IMR-90 (cell line): Measurements from ENCODE around the gene ZNF580. TPM values are rescaled to one million over a fixed set of nuclear protein-coding genes. Genes with fewer than 3 reads are reported as not detected.

ENCODE experiments used
- ATAC-seq: fragments of 200-7000 bp; cut with Tn5 transposase; 2 replicates; pipeline ENCODE4 v1.9.1; 2020; ENCODE audit warnings: low read depth, mild to moderate bottlenecking, moderate library complexity
- BruUV-seq: library from RNA; stranded (reverse); fragments of 400-500 nt; replicated peaks from 2 replicates; lab custom pipeline; 2021; lab: Mats Ljungman, UMichigan
- CTCF ChIA-PET: fragments of 300-600 bp; formaldehyde crosslinking; extraction: SDS; loops from one replicate; lab custom pipeline; 2021; ENCODE audit warnings: antibody characterized with exemption; lab: Yijun Ruan, JAX
- POLR2A ChIA-PET: fragments of 300-600 bp; sonication (Branson Sonifier 250); formaldehyde crosslinking; loops from one replicate; lab custom pipeline; 2022; ENCODE audit warnings: antibody characterized with exemption; ENCODE audit not compliant: unreplicated experiment; lab: Charles Lee
- DNase-seq: peaks from one replicate; pipeline ENCODE4 v3.0.0; 2013
- H2AFZ ChIP-seq: replicated peaks from 2 replicates; pipeline ENCODE3; 2013; ENCODE audit warnings: low read length, mild to moderate bottlenecking; ENCODE audit not compliant: poor library complexity
- H2AK5ac ChIP-seq: 2 replicates; pipeline ENCODE4 v1.6.1; 2013; ENCODE audit warnings: low read depth, low read length, inconsistent platforms
- H2AK9ac ChIP-seq: replicated peaks from 2 replicates; pipeline ENCODE3; 2013; ENCODE audit warnings: mild to moderate bottlenecking, low read depth, low read length, moderate library complexity; ENCODE audit not compliant: poor library complexity
- H2BK120ac ChIP-seq: 2 replicates; pipeline ENCODE4 v1.6.1; 2013; ENCODE audit warnings: low read depth, low read length, inconsistent platforms
- H2BK15ac ChIP-seq: 3 replicates; pipeline ENCODE4 v1.6.1; 2013; ENCODE audit warnings: low read depth, low read length, inconsistent platforms
- H2BK20ac ChIP-seq: 2 replicates; pipeline ENCODE4 v1.6.1; 2013; ENCODE audit warnings: low read depth, mild to moderate bottlenecking, inconsistent platforms, low read length, moderate library complexity
- H2BK5ac ChIP-seq: 2 replicates; pipeline ENCODE4 v1.6.1; 2013; ENCODE audit warnings: mild to moderate bottlenecking, low read depth, low read length, inconsistent platforms; ENCODE audit not compliant: poor library complexity, severe bottlenecking
- H3K14ac ChIP-seq: replicated peaks from 2 replicates; pipeline ENCODE4 v1.6.1; 2013; ENCODE audit warnings: low read depth, low read length, inconsistent platforms
- H3K18ac ChIP-seq: 2 replicates; pipeline ENCODE4 v1.6.1; 2013; ENCODE audit warnings: low read depth, low read length, control low read depth
- H3K23ac ChIP-seq: 2 replicates; pipeline ENCODE4 v1.6.1; 2013; ENCODE audit warnings: low read depth, low read length, inconsistent platforms
- H3K27ac ChIP-seq: 2 replicates; pipeline ENCODE4 v1.5.1; 2013; ENCODE audit warnings: mild to moderate bottlenecking, control low read depth, low read length; ENCODE audit not compliant: insufficient read depth
- H3K27me3 ChIP-seq: 2 replicates; pipeline ENCODE4 v1.6.1; 2013; ENCODE audit warnings: low read length; ENCODE audit not compliant: control insufficient read depth, insufficient read depth
- H3K36me3 ChIP-seq: 2 replicates; pipeline ENCODE4 v1.6.1; 2013; ENCODE audit warnings: low read length, mixed read lengths; ENCODE audit not compliant: control insufficient read depth, insufficient read depth
- H3K4ac ChIP-seq: 2 replicates; pipeline ENCODE4 v1.6.1; 2013; ENCODE audit warnings: low read depth, low read length, inconsistent platforms
- H3K4me1 ChIP-seq: 2 replicates; pipeline ENCODE4 v1.6.1; 2013; ENCODE audit warnings: low read length, mixed read lengths; ENCODE audit not compliant: control insufficient read depth, insufficient read depth
- H3K4me2 ChIP-seq: 2 replicates; pipeline ENCODE4 v1.6.1; 2013; ENCODE audit warnings: low read depth, mild to moderate bottlenecking, control low read depth, low read length, moderate library complexity
- H3K4me3 ChIP-seq: 2 replicates; pipeline ENCODE4 v1.5.1; 2013; ENCODE audit warnings: low read depth, mild to moderate bottlenecking, control low read depth, low read length, moderate library complexity; ENCODE audit not compliant: insufficient read depth
- H3K56ac ChIP-seq: 2 replicates; pipeline ENCODE4 v1.6.1; 2013; ENCODE audit warnings: low read length, inconsistent platforms; ENCODE audit not compliant: insufficient read depth; ENCODE audit errors: extremely low read depth
- H3K79me1 ChIP-seq, 2 experiments: 2 replicates each; pipeline ENCODE4 v1.6.1; 2013; ENCODE audit warnings: low read length in 2 of 2, inconsistent platforms in 1 of 2, low read depth in 1 of 2
- H3K9ac ChIP-seq: 2 replicates; pipeline ENCODE4 v1.6.1; 2013; ENCODE audit warnings: low read depth, low read length, control low read depth
- H3K9me1 ChIP-seq: 2 replicates; pipeline ENCODE4 v1.6.1; 2013; ENCODE audit warnings: low read length, inconsistent platforms; ENCODE audit not compliant: insufficient read depth
- H3K9me3 ChIP-seq: 2 replicates; pipeline ENCODE4 v1.6.1; 2013; ENCODE audit warnings: low read length; ENCODE audit not compliant: control insufficient read depth, insufficient read depth
- H4K20me1 ChIP-seq: 2 replicates; pipeline ENCODE4 v1.6.1; 2013; ENCODE audit warnings: low read length, inconsistent platforms; ENCODE audit not compliant: insufficient read depth
- H4K5ac ChIP-seq: 2 replicates; pipeline ENCODE4 v1.6.1; 2013; ENCODE audit warnings: mild to moderate bottlenecking, low read depth, low read length, control low read depth
- H4K8ac ChIP-seq, 2 experiments: 2 replicates each; pipeline ENCODE4 v1.6.1; 2013; ENCODE audit warnings: low read depth in 2 of 2, low read length in 2 of 2, control low read depth in 1 of 2, inconsistent platforms in 1 of 2
- H4K91ac ChIP-seq: 2 replicates; pipeline ENCODE4 v1.6.1; 2013; ENCODE audit warnings: low read depth, low read length, inconsistent platforms; ENCODE audit not compliant: insufficient read depth
- BHLHE40 ChIP-seq: fragments of 150-350 bp; IDR thresholded peaks from 2 replicates; pipeline ENCODE4 v1.6.1; 2016; ENCODE audit warnings: mild to moderate bottlenecking, low read depth, low read length
- CEBPB ChIP-seq: IDR thresholded peaks from 2 replicates; pipeline ENCODE4 v1.6.1; 2012; ENCODE audit warnings: low read depth, low read length, improper control_type of control experiment
- CHD1 ChIP-seq: IDR thresholded peaks from 2 replicates; pipeline ENCODE4 v1.6.1; 2012; ENCODE audit warnings: low read depth, low read length, improper control_type of control experiment
- FOS ChIP-seq: fragments of 150-350 bp; IDR thresholded peaks from 2 replicates; pipeline ENCODE4 v1.6.1; 2016; ENCODE audit warnings: low read depth, low read length
- MAFK ChIP-seq: IDR thresholded peaks from 2 replicates; pipeline ENCODE4 v1.6.1; 2012; ENCODE audit warnings: low read depth, low read length, improper control_type of control experiment
- MAZ ChIP-seq: IDR thresholded peaks from 2 replicates; pipeline ENCODE4 v1.6.1; 2012; ENCODE audit warnings: low read depth, mild to moderate bottlenecking, low read length, improper control_type of control experiment, moderate library complexity, borderline replicate concordance
- POLR2A ChIP-seq: IDR thresholded peaks from 2 replicates; pipeline ENCODE4 v1.6.1; 2012; ENCODE audit warnings: mild to moderate bottlenecking, low read depth, low read length
- RAD21 ChIP-seq: IDR thresholded peaks from 2 replicates; pipeline ENCODE4 v1.6.1; 2012; ENCODE audit warnings: low read length, improper control_type of control experiment
- WGBS, 2 experiments: methylation state at CpG; one replicate each; pipeline versions ENCODE4 v1.1.5 to v1.1.7; 2013; ENCODE audit warnings: missing lambda C conversion rate in 2 of 2; ENCODE audit not compliant: insufficient read length in 1 of 2; ENCODE audit errors: extremely low coverage in 2 of 2; 5-methylcytosine and 5-hydroxymethylcytosine counted together
- dilution Hi-C: fragments of 300-500 bp; cut with HindIII; formaldehyde crosslinking; loops from one replicate; pipeline ENCODE4 v1.14.3; 2018; ENCODE audit warnings: low sequenced_read_pairs; ENCODE audit not compliant: unreplicated experiment
- in situ Hi-C: fragments of 300-500 bp; cut with MboI; formaldehyde crosslinking; loops from 3 replicates; pipeline ENCODE4 v1.14.3; 2019; ENCODE audit warnings: low sequenced_read_pairs, inconsistent platforms, mixed read lengths
- intact Hi-C: fragments of 100-400 bp; cut with micrococcal nuclease; formaldehyde crosslinking; loops from 2 replicates; pipeline ENCODE4 v1.10.0; 2022
- polyA plus RNA-seq, 3 experiments: library from polyadenylated mRNA; depleted of rRNA; stranded (reverse); fragments of >200 nt; gene quantifications; 2 replicates each; pipeline ENCODE4 v1.2.3, GENCODE V29; 2012; ENCODE audit warnings: low replicate concordance in 1 of 3
- total RNA-seq: library from RNA; depleted of rRNA; stranded (reverse); fragments of >200 nt; gene quantifications from 2 replicates; pipeline ENCODE4 v1.2.3, GENCODE V29; 2012
- TF ChIP-seq, protein P1 (sequence below): fragments of 150-350 bp; IDR thresholded peaks from 2 replicates; pipeline ENCODE4 v1.6.1; 2016; ENCODE audit warnings: low read depth, mild to moderate bottlenecking, low read length, moderate library complexity, borderline replicate concordance
- TF ChIP-seq, protein P2 (sequence below): conservative IDR thresholded peaks from 2 replicates; pipeline ENCODE4 v1.5.1; 2012; ENCODE audit warnings: mild to moderate bottlenecking, low read depth, low read length, improper control_type of control experiment

The ZNF580 gene
- total and polyA plus RNA-seq, 2 of the 4 experiments (the other 2 are of a cell fraction): 1.4 to 36.9 TPM

DNA sequence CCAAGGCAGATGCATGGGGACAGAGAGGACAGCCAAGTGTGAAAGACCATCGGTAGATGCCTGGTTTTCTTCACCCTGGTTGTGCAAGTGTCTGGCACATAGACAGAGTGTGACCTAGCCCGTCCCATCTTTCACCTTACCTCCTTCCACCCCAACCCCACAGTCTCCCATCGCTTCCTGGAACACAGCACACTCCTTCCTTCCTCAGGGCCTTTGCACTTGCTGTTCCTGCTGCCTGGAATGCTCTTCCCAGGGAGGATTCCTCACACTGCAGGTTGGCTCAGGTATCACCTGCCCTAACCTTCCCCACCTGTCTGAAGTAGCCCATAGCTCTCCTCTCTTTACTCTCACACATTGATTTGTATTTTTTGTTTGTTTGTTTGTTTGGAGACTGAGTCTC lies 44.5 kb upstream of the ZNF580 start:
- H4K5ac ChIP-seq: no peak overlapping the region
- H3K23ac ChIP-seq: no peak overlapping the region
- no peak overlapping the region for H3K27ac ChIP-seq
- H3K36me3 ChIP-seq: peaks cover 42% of the 10 kb centered on the region
- peaks cover 11% of the 10 kb centered on the region for H3K9me1 ChIP-seq
- H4K91ac ChIP-seq: no peak overlapping the region
- H2BK5ac ChIP-seq: no peak overlapping the region
- BruUV-seq: no TSS peak
- H2BK15ac ChIP-seq: no peak overlapping the region
- H3K4me3 ChIP-seq: no peak overlapping the region
- no peak overlapping the region for H2AK9ac ChIP-seq
- no peak overlapping the region for H3K4me2 ChIP-seq
- H3K79me1 ChIP-seq: peaks cover 15 to 28% of the 10 kb centered on the region in 2 experiments
- in situ Hi-C loops (no loop called here), dilution Hi-C loops (no loop called here), intact Hi-C loops (no loop called here)
- ChIA-PET POLR2A (no interaction called here), CTCF (no interaction called here)
- no peak overlapping the region for H2AFZ ChIP-seq
- H3K4ac ChIP-seq: no peak overlapping the region
- H2BK20ac ChIP-seq: no peak overlapping the region
- no peaks in the 10 kb centered on the region for H3K9me3 ChIP-seq
- TF ChIP-seq CHD1 (no peak), RAD21 (no peak), POLR2A (no peak), MAZ (no peak), CEBPB (no peak), MAFK (no peak), FOS (no peak), BHLHE40 (no peak)
- TF ChIP-seq, protein P1, sequence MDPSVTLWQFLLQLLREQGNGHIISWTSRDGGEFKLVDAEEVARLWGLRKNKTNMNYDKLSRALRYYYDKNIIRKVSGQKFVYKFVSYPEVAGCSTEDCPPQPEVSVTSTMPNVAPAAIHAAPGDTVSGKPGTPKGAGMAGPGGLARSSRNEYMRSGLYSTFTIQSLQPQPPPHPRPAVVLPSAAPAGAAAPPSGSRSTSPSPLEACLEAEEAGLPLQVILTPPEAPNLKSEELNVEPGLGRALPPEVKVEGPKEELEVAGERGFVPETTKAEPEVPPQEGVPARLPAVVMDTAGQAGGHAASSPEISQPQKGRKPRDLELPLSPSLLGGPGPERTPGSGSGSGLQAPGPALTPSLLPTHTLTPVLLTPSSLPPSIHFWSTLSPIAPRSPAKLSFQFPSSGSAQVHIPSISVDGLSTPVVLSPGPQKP: no peak
- TF ChIP-seq, protein P2, sequence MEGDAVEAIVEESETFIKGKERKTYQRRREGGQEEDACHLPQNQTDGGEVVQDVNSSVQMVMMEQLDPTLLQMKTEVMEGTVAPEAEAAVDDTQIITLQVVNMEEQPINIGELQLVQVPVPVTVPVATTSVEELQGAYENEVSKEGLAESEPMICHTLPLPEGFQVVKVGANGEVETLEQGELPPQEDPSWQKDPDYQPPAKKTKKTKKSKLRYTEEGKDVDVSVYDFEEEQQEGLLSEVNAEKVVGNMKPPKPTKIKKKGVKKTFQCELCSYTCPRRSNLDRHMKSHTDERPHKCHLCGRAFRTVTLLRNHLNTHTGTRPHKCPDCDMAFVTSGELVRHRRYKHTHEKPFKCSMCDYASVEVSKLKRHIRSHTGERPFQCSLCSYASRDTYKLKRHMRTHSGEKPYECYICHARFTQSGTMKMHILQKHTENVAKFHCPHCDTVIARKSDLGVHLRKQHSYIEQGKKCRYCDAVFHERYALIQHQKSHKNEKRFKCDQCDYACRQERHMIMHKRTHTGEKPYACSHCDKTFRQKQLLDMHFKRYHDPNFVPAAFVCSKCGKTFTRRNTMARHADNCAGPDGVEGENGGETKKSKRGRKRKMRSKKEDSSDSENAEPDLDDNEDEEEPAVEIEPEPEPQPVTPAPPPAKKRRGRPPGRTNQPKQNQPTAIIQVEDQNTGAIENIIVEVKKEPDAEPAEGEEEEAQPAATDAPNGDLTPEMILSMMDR: no peak
- no peak overlapping the region for H2BK120ac ChIP-seq
- no peaks in the 10 kb centered on the region for H3K27me3 ChIP-seq
- peaks cover 4% of the 10 kb centered on the region; the same call in 1 of the 2 replicates for H3K4me1 ChIP-seq
- no peak overlapping the region for H3K14ac ChIP-seq
- no peak overlapping the region for H2AK5ac ChIP-seq
- H3K18ac ChIP-seq: no peak overlapping the region
- DNase-seq (no peak), ATAC-seq (no peak)
- 100% methylated on average over 2 of the region's 3 CpGs; no CpG with 5 or more reads in 1 of the 2 experiments for WGBS, 2 experiments
- H4K8ac ChIP-seq: no peak overlapping the region
- no peak overlapping the region for H3K56ac ChIP-seq
- H4K20me1 ChIP-seq: no peaks in the 10 kb centered on the region
- H3K9ac ChIP-seq: no peak overlapping the region
